T-cell (primary cell): ENCODE data around the gene IL1F10. TPM values are rescaled to one million over a fixed set of nuclear protein-coding genes. Genes with fewer than 3 reads are reported as not detected.
A peak's percentile ranks its signal among the peaks of the same experiment; 100 is the strongest.
"Not testable (repeated sequence)": the region's sequence is repeated elsewhere in the genome, so short reads cannot be mapped to it uniquely, and the experiment has no call there.

ENCODE experiments used
- ATAC-seq, 4 experiments: fragments of 200-7000 bp in 3 of 4; fragments of 150-1000 bp in 1 of 4; cut with Tn5 transposase; replicated peaks in 1 of 4; 1 replicate in 3 of 4; 2 replicates in 1 of 4; pipeline ENCODE4 v1.10.0; 2021; ENCODE audit warnings: moderate library complexity in 3 of 4, mild to moderate bottlenecking in 2 of 4, moderate number of reproducible peaks in 1 of 4
- CTCF ChIA-PET, 2 donors: fragments of 300-600 bp; sonication (Branson Sonifier 250); formaldehyde crosslinking; loops; one replicate each; lab custom pipeline; 2022; ENCODE audit warnings: antibody characterized with exemption in 2 of 2; lab: Charles Lee
- POLR2A ChIA-PET, 2 donors: fragments of 300-600 bp; sonication (Branson Sonifier 250); formaldehyde crosslinking; loops; one replicate each; lab custom pipeline; 2022; ENCODE audit warnings: antibody characterized with exemption in 2 of 2; lab: Charles Lee
- DNase-seq, 35 experiments: peaks; one replicate each; pipeline versions ENCODE4 v3.0.0 to v3.0.0-alpha.2; 2013 to 2023
- H3K27ac ChIP-seq: one replicate; pipeline ENCODE4 v1.5.1; 2013; ENCODE audit warnings: low read length
- H3K27me3 ChIP-seq, 2 experiments: replicated peaks in 1 of 2; 1 replicate in 1 of 2; 2 replicates in 1 of 2; pipeline versions ENCODE4 v1.6.1 to v1.7.0; 2013; ENCODE audit warnings: low read length in 1 of 2, mixed read lengths in 1 of 2; ENCODE audit not compliant: control insufficient read depth in 2 of 2, insufficient read depth in 2 of 2; ENCODE audit errors: extremely low read depth in 1 of 2
- H3K36me3 ChIP-seq, 2 donors: 1 replicate in 1 of 2; 2 replicates in 1 of 2; pipeline versions ENCODE4 v1.6.1 to v1.7.0; 2013; ENCODE audit warnings: low read length in 1 of 2; ENCODE audit not compliant: control insufficient read depth in 2 of 2, insufficient read depth in 1 of 2; ENCODE audit errors: extremely low read depth in 1 of 2
- H3K4me1 ChIP-seq, 2 experiments: 1 replicate in 1 of 2; 2 replicates in 1 of 2; pipeline versions ENCODE4 v1.6.1 to v1.7.0; 2013; ENCODE audit warnings: low read length in 2 of 2, mixed read lengths in 1 of 2; ENCODE audit not compliant: insufficient read depth in 2 of 2, control insufficient read depth in 1 of 2; ENCODE audit errors: extremely low read depth in 1 of 2
- H3K4me3 ChIP-seq, 2 donors: 1 replicate in 1 of 2; 2 replicates in 1 of 2; pipeline versions ENCODE4 v1.5.1 to v1.7.0; 2013; ENCODE audit warnings: mild to moderate bottlenecking in 2 of 2, low read length in 1 of 2, moderate library complexity in 1 of 2; ENCODE audit not compliant: control insufficient read depth in 1 of 2; ENCODE audit errors: extremely low read depth in 1 of 2
- H3K9me3 ChIP-seq: 2 replicates; pipeline ENCODE4 v1.7.0; 2013
- H3K27ac Mint-ChIP-seq, 2 donors: one replicate each; pipeline ENCODE4 v1.8.0; 2020 to 2021; ENCODE audit warnings: mild to moderate bottlenecking in 2 of 2, mixed read lengths in 2 of 2
- H3K27me3 Mint-ChIP-seq, 2 donors: one replicate each; pipeline ENCODE4 v1.8.0; 2021 to 2022; ENCODE audit warnings: mixed read lengths in 2 of 2
- H3K36me3 Mint-ChIP-seq: one replicate; pipeline ENCODE4 v1.8.0; 2021; ENCODE audit warnings: mixed read lengths
- H3K4me1 Mint-ChIP-seq, 3 donors: one replicate each; pipeline ENCODE4 v1.8.0; 2020 to 2022; ENCODE audit warnings: mixed read lengths in 3 of 3, mild to moderate bottlenecking in 1 of 3
- H3K4me3 Mint-ChIP-seq, 3 donors: one replicate each; pipeline ENCODE4 v1.8.0; 2020 to 2022; ENCODE audit warnings: mild to moderate bottlenecking in 3 of 3, mixed read lengths in 3 of 3, moderate library complexity in 3 of 3
- H3K9me3 Mint-ChIP-seq, 3 donors: one replicate each; pipeline ENCODE4 v1.8.0; 2020 to 2022; ENCODE audit warnings: mixed read lengths in 3 of 3
- WGBS: methylation state at CpG from one replicate; pipeline ENCODE4 v1.1.5; 2013; ENCODE audit warnings: missing lambda C conversion rate; ENCODE audit not compliant: insufficient coverage; 5-methylcytosine and 5-hydroxymethylcytosine counted together
- total RNA-seq, 35 experiments: library from RNA in 6 of 35; stranded (reverse) in 6 of 35; fragments of 120-200 nt in 1 of 35; gene quantifications; one replicate each; pipeline versions ENCODE4 v1.2.1 to v1.2.4 and lab custom pipeline; 2013 to 2026

Gene IL1F10
- total RNA-seq, 5 donors from 2014 or later (not counting 1 experiment from before 2014, with no cell fraction given), result not detected

DNA sequence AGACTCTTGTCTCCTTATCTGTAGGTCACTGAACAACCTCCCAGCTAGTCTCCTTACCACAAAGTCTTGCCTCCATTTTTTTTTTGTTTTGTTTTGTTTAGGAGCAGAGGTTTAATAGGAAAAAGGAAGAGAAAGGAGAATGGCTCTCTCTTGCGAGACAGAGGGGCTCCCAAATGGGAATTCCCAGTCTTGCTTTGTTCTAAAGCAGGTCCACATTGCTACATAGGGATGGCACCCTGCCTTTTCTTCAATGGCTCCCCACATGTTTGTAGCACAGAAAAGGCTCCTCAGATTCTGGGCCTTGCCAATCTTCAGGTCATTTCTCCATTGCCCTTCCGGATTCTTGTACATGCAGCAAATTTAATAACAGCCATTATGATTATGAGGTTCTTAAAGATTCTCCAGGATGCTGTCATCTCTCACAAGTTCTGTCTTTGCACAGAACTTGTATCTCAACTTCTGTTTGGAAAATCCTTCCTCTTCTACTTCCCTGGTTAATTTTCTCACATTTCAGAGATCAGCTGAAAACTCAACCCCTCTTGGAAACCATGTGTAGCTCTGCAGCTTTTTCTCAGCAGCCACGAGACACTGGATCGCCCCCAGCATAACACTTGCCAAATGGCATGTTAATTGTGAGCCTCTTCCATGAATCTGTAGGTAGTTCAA is 23.6 kb downstream of the IL1F10 start:
- Mint-ChIP-seq H3K4me1 (no peaks in the 10 kb centered on the region), H3K9me3 (peaks cover 0 to 6% (median 3%) of the 10 kb centered on the region in 3 donors), H3K27ac (no peak overlapping the region), H3K4me3 (no peak overlapping the region), H3K27me3 (peaks cover 0 to 4% of the 10 kb centered on the region in 2 donors), H3K36me3 (no peaks in the 10 kb centered on the region)
- peaks cover 0 to 3% of the 10 kb centered on the region in 2 experiments for H3K27me3 ChIP-seq
- POLR2A ChIA-PET, result no interaction called here
- H3K36me3 ChIP-seq, result no peaks in the 10 kb centered on the region
- no peak overlapping the region for H3K4me3 ChIP-seq
- CTCF ChIA-PET, result interaction anchor here in 1 of 2 donors (0.5 kb wide), 1 partner anchor 12 kb away, joined by 3 read pairs; no protein-coding TSS in a partner anchor
- no peak overlapping the region for H3K27ac ChIP-seq
- ATAC-seq, result no peak
- no peak for DNase-seq
- no peaks in the 10 kb centered on the region for H3K4me1 ChIP-seq
- no peaks in the 10 kb centered on the region for H3K9me3 ChIP-seq
- 67% methylated on average over 3 of the region's 4 CpGs for WGBS

DNA sequence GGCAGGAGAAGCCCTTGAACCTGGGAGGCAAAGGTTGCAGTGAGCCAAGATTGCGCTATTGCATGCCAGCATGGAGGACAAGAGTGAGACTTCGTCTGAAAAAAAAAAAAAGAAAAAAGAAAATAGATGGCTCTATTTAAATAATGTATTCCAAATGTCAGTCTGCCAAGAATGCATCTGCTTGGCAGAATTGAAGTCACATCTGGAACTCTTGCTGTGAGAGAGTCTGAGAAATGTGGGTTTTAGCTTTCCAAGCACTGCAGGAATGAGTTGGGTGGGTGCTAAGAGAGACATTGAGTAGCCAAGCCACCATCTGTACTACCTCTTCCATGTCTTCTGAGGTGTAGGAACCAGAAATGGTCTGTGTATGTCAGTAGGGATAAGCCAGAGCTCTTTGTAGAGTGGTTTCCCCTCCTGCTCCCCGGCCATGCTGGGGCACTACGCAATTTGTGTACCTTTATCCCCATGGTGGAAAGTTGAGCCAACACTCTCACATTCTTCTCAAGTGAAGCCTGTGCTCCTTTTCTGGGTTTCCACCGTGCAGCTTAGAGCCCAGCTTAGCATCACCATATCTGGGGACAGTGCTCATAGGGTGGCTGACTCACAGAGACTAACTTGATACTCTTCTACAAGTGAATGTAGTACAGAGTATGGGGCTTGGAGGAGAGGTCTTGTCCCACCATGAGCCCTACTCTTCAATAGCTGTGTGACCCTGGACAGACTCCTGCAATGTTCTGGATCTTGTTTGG is 25.3 kb downstream of the IL1F10 start:
- POLR2A ChIA-PET, result no interaction called here
- H3K36me3 Mint-ChIP-seq, result peaks cover 5% of the 10 kb centered on the region
- Histone ChIP-seq H3K27me3 (peaks cover 0 to 3% of the 10 kb centered on the region in 2 experiments), H3K36me3 (no peaks in the 10 kb centered on the region), H3K9me3 (no peaks in the 10 kb centered on the region), H3K27ac (no peak overlapping the region), H3K4me1 (peaks cover 0 to under 1% of the 10 kb centered on the region in 2 experiments), H3K4me3 (no peak overlapping the region)
- peaks cover 10 to 14% (median 11%) of the 10 kb centered on the region in 3 donors for H3K9me3 Mint-ChIP-seq
- no peak overlapping the region for H3K4me3 Mint-ChIP-seq
- no peak overlapping the region for H3K27ac Mint-ChIP-seq
- CTCF ChIA-PET, result no interaction called here
- peaks cover 6 to 7% (median 6%) of the 10 kb centered on the region in 3 donors for H3K4me1 Mint-ChIP-seq
- ATAC-seq (no peak), DNase-seq (no peak)
- WGBS, result 80% methylated on average over 1 of the region's 5 CpGs
- H3K27me3 Mint-ChIP-seq, result peaks cover 0 to 6% of the 10 kb centered on the region in 2 donors

DNA sequence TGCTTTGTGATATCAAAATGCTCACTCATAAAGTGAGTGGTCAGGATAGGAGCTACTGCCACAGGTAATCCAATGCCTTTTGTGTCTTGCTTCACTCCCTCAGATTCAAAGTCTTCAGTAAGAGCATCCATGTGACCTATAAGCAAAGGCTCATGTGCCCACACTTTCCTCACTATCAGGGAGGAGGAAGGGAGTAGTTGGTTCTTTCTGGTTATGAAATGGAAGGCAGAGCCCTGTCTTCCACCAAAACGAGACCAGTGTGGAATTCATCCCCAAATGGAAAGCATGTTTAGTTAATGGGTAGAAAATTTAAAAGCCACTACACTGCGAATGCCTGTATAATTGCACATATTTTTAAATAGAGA is 25.8 kb downstream of the IL1F10 start:
- no peak overlapping the region for H3K4me3 Mint-ChIP-seq
- Histone ChIP-seq H3K36me3 (no peaks in the 10 kb centered on the region), H3K9me3 (no peaks in the 10 kb centered on the region), H3K4me3 (no peak overlapping the region), H3K4me1 (peaks cover 0 to 6% of the 10 kb centered on the region in 2 experiments), H3K27me3 (peaks cover 0 to 3% of the 10 kb centered on the region in 2 experiments), H3K27ac (no peak overlapping the region)
- ChIA-PET POLR2A (no interaction called here), CTCF (no interaction called here)
- peaks cover 5% of the 10 kb centered on the region for H3K36me3 Mint-ChIP-seq
- no peak overlapping the region for H3K27ac Mint-ChIP-seq
- H3K27me3 Mint-ChIP-seq, result peaks cover 0 to 6% of the 10 kb centered on the region in 2 donors
- peaks cover 11 to 12% (median 11%) of the 10 kb centered on the region in 3 donors for H3K4me1 Mint-ChIP-seq
- no peak for DNase-seq
- no CpG with 5 or more reads among the region's 2 CpGs for WGBS
- no peak for ATAC-seq
- H3K9me3 Mint-ChIP-seq, result peaks cover 10 to 14% (median 11%) of the 10 kb centered on the region in 3 donors

DNA sequence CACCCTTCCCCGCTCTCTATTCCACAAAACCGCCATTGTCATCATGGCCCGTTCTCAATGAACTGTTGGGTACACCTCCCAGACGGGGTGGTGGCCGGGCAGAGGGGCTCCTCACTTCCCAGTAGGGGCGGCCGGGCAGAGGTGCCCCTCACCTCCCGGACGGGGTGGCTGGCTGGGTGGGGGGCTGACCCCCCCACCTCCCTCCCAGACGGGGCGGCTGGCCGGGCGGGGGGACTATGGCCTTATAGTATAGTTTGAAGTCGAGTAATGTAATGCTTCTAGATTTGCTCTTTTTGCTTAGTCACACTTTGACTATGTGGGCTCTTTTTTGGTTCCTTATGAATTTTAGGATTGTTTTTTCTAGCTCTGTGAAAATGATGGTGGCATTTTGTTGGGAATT is 28.5 kb downstream of the IL1F10 start:
- H3K4me1 Mint-ChIP-seq, result peaks cover 11 to 12% (median 12%) of the 10 kb centered on the region in 3 donors
- H3K4me3 ChIP-seq, POLR2A ChIA-PET, H3K4me1 ChIP-seq, H3K27me3 ChIP-seq, H3K27ac Mint-ChIP-seq, ATAC-seq, H3K36me3 ChIP-seq, H3K9me3 ChIP-seq, DNase-seq, H3K27me3 Mint-ChIP-seq, H3K27ac ChIP-seq, H3K4me3 Mint-ChIP-seq, CTCF ChIA-PET, H3K36me3 Mint-ChIP-seq: not testable (repeated sequence)
- WGBS, result no CpG with 5 or more reads among the region's 14 CpGs
- peaks cover 10 to 14% (median 11%) of the 10 kb centered on the region in 3 donors for H3K9me3 Mint-ChIP-seq

DNA sequence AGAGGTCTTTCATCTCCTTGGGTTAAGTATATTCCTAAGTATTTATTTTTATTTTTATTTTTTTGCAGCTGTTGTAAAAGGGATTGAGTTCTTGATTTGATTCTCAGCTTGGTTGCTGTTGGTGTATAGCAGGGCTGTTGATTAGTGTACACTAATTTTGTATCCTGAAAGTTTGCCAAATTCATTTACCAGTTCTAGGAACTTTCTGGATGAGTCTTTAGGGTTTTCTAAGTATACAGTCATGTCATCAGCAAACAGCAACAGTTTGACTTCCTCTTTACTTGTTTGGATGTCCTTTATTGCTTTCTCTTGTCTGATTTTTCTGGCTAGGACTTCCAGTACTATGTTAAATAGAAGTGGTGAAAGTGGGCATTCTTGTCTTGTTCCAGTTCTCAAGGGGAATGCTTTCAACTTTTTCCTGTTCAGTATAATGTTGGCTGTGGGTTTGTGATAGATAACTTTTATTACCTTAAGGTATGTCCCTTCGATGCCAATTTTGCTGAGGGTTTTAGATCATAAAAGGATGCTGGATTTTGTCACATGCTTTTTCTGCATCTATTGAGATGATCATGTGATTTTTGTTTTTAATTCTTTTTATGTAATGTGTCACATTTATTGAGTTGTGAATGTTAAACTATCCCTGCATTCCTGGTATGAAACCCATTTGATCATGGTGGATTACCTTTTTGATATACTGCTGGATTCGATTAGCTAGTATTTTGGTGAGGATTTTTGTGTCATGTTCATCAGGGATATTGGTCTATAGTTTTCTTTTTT is 29.3 kb downstream of the IL1F10 start:
- CTCF ChIA-PET, result interaction anchor here in 1 of 2 donors (1.3 kb wide), 1 partner anchor 17 kb away, joined by 4 read pairs; no protein-coding TSS in a partner anchor
- H3K36me3 ChIP-seq, H3K4me3 Mint-ChIP-seq, H3K4me1 ChIP-seq, ATAC-seq, POLR2A ChIA-PET, H3K27me3 ChIP-seq, H3K4me3 ChIP-seq, DNase-seq, H3K27ac ChIP-seq, H3K36me3 Mint-ChIP-seq, H3K27ac Mint-ChIP-seq, H3K9me3 ChIP-seq, H3K27me3 Mint-ChIP-seq: not testable (repeated sequence)
- Mint-ChIP-seq H3K9me3 (peaks cover 10 to 14% (median 11%) of the 10 kb centered on the region in 3 donors), H3K4me1 (peaks cover 11 to 12% (median 12%) of the 10 kb centered on the region in 3 donors)
- 83% methylated on average over 1 of the region's 2 CpGs for WGBS

- peaks cover 0 to 9% of the 10 kb centered on the region in 2 experiments for H3K4me1 ChIP-seq
- H3K27me3 ChIP-seq, result peaks cover 0 to 2% of the 10 kb centered on the region in 2 experiments
- DNase-seq, result peak in 1 of 35 experiments; percentile 26
- ATAC-seq, result peak; percentile 23 to 80 (median 34)
- H3K27ac Mint-ChIP-seq, result peak overlapping the region; percentile 72 to 76
- H3K36me3 Mint-ChIP-seq, result peaks cover 5% of the 10 kb centered on the region
- H3K4me1 Mint-ChIP-seq, result peaks cover 11 to 12% (median 12%) of the 10 kb centered on the region in 3 donors
- H3K9me3 Mint-ChIP-seq, result peaks cover 10 to 17% (median 17%) of the 10 kb centered on the region in 3 donors
- WGBS, result 58% methylated on average over 2 of the region's 4 CpGs
- POLR2A ChIA-PET, result interaction anchor here in 1 of 2 donors (0.6 kb wide), 1 partner anchor 119 kb away, joined by 4 read pairs; no protein-coding TSS in a partner anchor
- H3K36me3 ChIP-seq, result no peaks in the 10 kb centered on the region
- H3K9me3 ChIP-seq, result no peaks in the 10 kb centered on the region
- H3K4me3 Mint-ChIP-seq, result peak overlapping the region; percentile 56 to 74 (median 74)
- CTCF ChIA-PET, result interaction anchor here (1.3 kb wide), 2 partner anchors 18 to 106 kb away, joined by 4 to 6 read pairs; no protein-coding TSS in a partner anchor
- H3K27me3 Mint-ChIP-seq, result peaks cover 0 to 6% of the 10 kb centered on the region in 2 donors
- H3K27ac ChIP-seq, result no peak overlapping the region
- H3K4me3 ChIP-seq, result peak overlapping the region in 1 of 2 donors; percentile 7
Measured at GRCh38 chr2:113098041-113098440, 30.3 kb downstream of the IL1F10 start.
